HepG2 (cell line): Measurements from ENCODE around the gene PTPRN. TPM values are rescaled to one million over a fixed set of nuclear protein-coding genes. Genes with fewer than 3 reads are reported as not detected.

Experiments
- ATAC-seq: fragments of 200-7000 bp; cut with Tn5 transposase; 3 replicates; pipeline ENCODE4 v1.9.1; 2020; ENCODE audit warnings: mild to moderate bottlenecking, moderate library complexity
- BruUV-seq: library from RNA; stranded (reverse); fragments of 400-500 nt; replicated peaks from 2 replicates; lab custom pipeline; 2021; lab: Mats Ljungman, UMichigan
- CTCF ChIA-PET: fragments of 300-600 bp; formaldehyde crosslinking; extraction: SDS; loops from one replicate; lab custom pipeline; 2021; ENCODE audit warnings: low total read pairs, inconsistent platforms, low intra/inter-chr PET ratio; lab: Yijun Ruan, JAX
- POLR2A ChIA-PET: fragments of 350-600 bp; sonication (Branson Sonifier 250); formaldehyde crosslinking; loops from one replicate; lab custom pipeline; 2020; ENCODE audit warnings: antibody characterized with exemption, inconsistent platforms; lab: Yijun Ruan, JAX
- DNase-seq: peaks from one replicate; pipeline ENCODE4 v3.0.0-alpha.2; 2015; ENCODE audit warnings: low spot score
- FAIRE-seq: peaks from 3 replicates; lab custom pipeline; 2011; peaks lifted over from hg19 to GRCh38; lab: Jason Lieb, UNC
- H2AFZ ChIP-seq: one replicate; pipeline ENCODE4 v1.6.1; 2011; ENCODE audit warnings: low read length, inconsistent platforms
- H3K27ac ChIP-seq: fragments of 300-600 bp; 3 replicates; pipeline ENCODE4 v1.8.0; 2011; ENCODE audit warnings: mixed run types, mild to moderate bottlenecking, mixed read lengths, low read length, inconsistent platforms; ENCODE audit not compliant: insufficient read depth; ENCODE audit errors: extremely low read length
- H3K27me3 ChIP-seq, 2 experiments: fragments of 200-600 bp in 1 of 2; 2 replicates in 1 of 2; 3 replicates in 1 of 2; pipeline versions ENCODE4 v1.6.0 to v1.8.0; 2011; ENCODE audit warnings: low read length in 2 of 2, mild to moderate bottlenecking in 2 of 2, moderate library complexity in 2 of 2, inconsistent platforms in 1 of 2; ENCODE audit not compliant: insufficient read depth in 2 of 2, control insufficient read depth in 1 of 2
- H3K36me3 ChIP-seq, 2 experiments: fragments of 200-600 bp in 1 of 2; replicated peaks in 1 of 2; 2 replicates in 1 of 2; 3 replicates in 1 of 2; pipeline versions ENCODE4 v1.5.1 to v1.8.0; 2011; ENCODE audit warnings: low read length in 2 of 2, inconsistent platforms in 1 of 2; ENCODE audit not compliant: insufficient read depth in 2 of 2, control insufficient read depth in 1 of 2
- H3K4me1 ChIP-seq: 2 replicates; pipeline ENCODE4 v1.5.1; 2012; ENCODE audit warnings: low read length, inconsistent platforms; ENCODE audit not compliant: insufficient read depth
- H3K4me2 ChIP-seq: 2 replicates; pipeline ENCODE4 v1.6.0; 2011; ENCODE audit warnings: low read depth, low read length, inconsistent platforms
- H3K4me3 ChIP-seq, 3 experiments: fragments of 200-600 bp in 1 of 3; sonication (generic), shearing (Covaris generic) in 1 of 3; replicated peaks in 1 of 3; 2 replicates each; pipeline ENCODE4 v1.5.1; 2011 to 2016; ENCODE audit warnings: low read length in 3 of 3, inconsistent platforms in 2 of 3, low read depth in 2 of 3, mild to moderate bottlenecking in 2 of 3, control low read depth in 1 of 3, mixed read lengths in 1 of 3; ENCODE audit not compliant: insufficient read depth in 1 of 3
- H3K79me2 ChIP-seq: one replicate; pipeline ENCODE4 v1.6.1; 2011; ENCODE audit warnings: low read length, inconsistent platforms; ENCODE audit not compliant: insufficient read depth
- H3K9ac ChIP-seq: 2 replicates; pipeline ENCODE4 v1.6.0; 2011; ENCODE audit warnings: mild to moderate bottlenecking, low read depth, low read length, inconsistent platforms; ENCODE audit not compliant: insufficient read depth
- H3K9me3 ChIP-seq: 2 replicates; pipeline ENCODE4 v1.5.1; 2012; ENCODE audit warnings: mild to moderate bottlenecking, low read length
- H4K20me1 ChIP-seq: 2 replicates; pipeline ENCODE4 v1.6.0; 2011; ENCODE audit warnings: inconsistent platforms, mild to moderate bottlenecking, low read length, moderate library complexity; ENCODE audit not compliant: insufficient read depth
- HCFC1 ChIP-seq: fragments of 150-350 bp; IDR thresholded peaks from 2 replicates; pipeline ENCODE4 v1.6.1; 2014; ENCODE audit warnings: low read depth, low read length
- MAX ChIP-seq: IDR thresholded peaks from 2 replicates; pipeline ENCODE4 v1.6.1; 2012; ENCODE audit warnings: inconsistent platforms
- MED1 ChIP-seq: sonication (generic); formaldehyde crosslinking; IDR thresholded peaks from 2 replicates; pipeline ENCODE4 v1.4.0; 2020; ENCODE audit warnings: missing genetic modification reagents
- RBAK ChIP-seq: sonication (generic); formaldehyde crosslinking; IDR thresholded peaks from 2 replicates; pipeline ENCODE4 v1.5.1; 2020; ENCODE audit warnings: mild to moderate bottlenecking, missing genetic modification reagents
- SYNCRIP ChIP-seq: fragments of 200-400 bp; formaldehyde crosslinking; IDR thresholded peaks from 2 replicates; pipeline ENCODE4 v1.6.1; 2018; ENCODE audit warnings: mild to moderate bottlenecking, low read depth, low read length; ENCODE audit not compliant: insufficient read depth
- ZHX2 ChIP-seq, 2 experiments: sonication (generic) in 1 of 2; formaldehyde crosslinking in 1 of 2; IDR thresholded peaks; 2 replicates each; pipeline versions ENCODE4 v1.6.1 to v1.9.0; 2014 to 2022; ENCODE audit warnings: antibody characterized with exemption in 1 of 2, borderline replicate concordance in 1 of 2, inconsistent platforms in 1 of 2, low read depth in 1 of 2, missing genetic modification reagents in 1 of 2
- ZKSCAN8 ChIP-seq: IDR thresholded peaks from 2 replicates; pipeline ENCODE4 v1.6.1; 2016; ENCODE audit warnings: borderline replicate concordance, missing genetic modification reagents, missing compliant biosample characterization
- ZNF572 ChIP-seq: sonication (generic); formaldehyde crosslinking; IDR thresholded peaks from 2 replicates; pipeline ENCODE4 v1.5.1; 2020; ENCODE audit warnings: mild to moderate bottlenecking, missing genetic modification reagents
- ZNF589 ChIP-seq: sonication (generic); formaldehyde crosslinking; conservative IDR thresholded peaks from 2 replicates; pipeline ENCODE4 v1.8.0; 2022; ENCODE audit warnings: mild to moderate bottlenecking, moderate library complexity, missing genetic modification reagents
- ZNF607 ChIP-seq: sonication (generic); formaldehyde crosslinking; IDR thresholded peaks from 2 replicates; pipeline ENCODE4 v1.5.1; 2020; ENCODE audit warnings: missing genetic modification reagents, mild to moderate bottlenecking, borderline replicate concordance
- ZNF687 ChIP-seq: sonication (generic); formaldehyde crosslinking; IDR thresholded peaks from 2 replicates; pipeline ENCODE4 v1.5.1; 2020; ENCODE audit warnings: mild to moderate bottlenecking, missing genetic modification reagents, moderate library complexity
- WGBS: methylation state at CpG from one replicate; pipeline ENCODE4 v1.1.6; 2017; ENCODE audit warnings: low lambda C conversion rate; 5-methylcytosine and 5-hydroxymethylcytosine counted together
- in situ Hi-C: cut with HindIII; loops from 2 replicates; pipeline ENCODE4 v1.10.0; 2017; ENCODE audit warnings: low pct_unique_long_range_greater_than_20kb; ENCODE audit not compliant: extremely low pct_ligation_motif_present
- intact Hi-C: fragments of 100-400 bp; cut with micrococcal nuclease; formaldehyde crosslinking; loops from one replicate; pipeline ENCODE4 v1.10.0; 2022; ENCODE audit not compliant: unreplicated experiment
- polyA plus RNA-seq, 8 experiments: library from polyadenylated mRNA; depleted of rRNA in 3 of 8; stranded (reverse) in 7 of 8; unstranded in 1 of 8; fragments of >200 nt; fragmentation: Illumina TruSeq in 4 of 8; extraction: Trizol in 4 of 8; gene quantifications; 2 replicates each; pipeline versions ENCODE4 v1.2.1 to v1.2.3, GENCODE V29; 2011 to 2016; ENCODE audit warnings: low read depth in 4 of 8, missing spikeins in 1 of 8, mixed read lengths in 1 of 8; ENCODE audit not compliant: insufficient read depth in 1 of 8
- total RNA-seq, 5 experiments: library from RNA; depleted of rRNA; stranded (reverse); fragments of >200 nt; fragmentation: Illumina TruSeq; extraction: Trizol; gene quantifications; 2 replicates each; pipeline ENCODE4 v1.2.3, GENCODE V29; 2016; ENCODE audit warnings: low read depth in 1 of 5

PTPRN gene
- total and polyA plus RNA-seq, 2 of the 13 experiments (the other 11 are each of a cell fraction or from before 2014, with no cell fraction given) = 0.26 TPM; not detected in 1

- TF ChIP-seq RBAK (CRISPR knock-in tag) = no peak
- TF ChIP-seq ZHX2 (IDR thresholded peaks at IDR 0.05; ENCODE audit: low read depth) = no peak
- no peak for TF ChIP-seq ZHX2 (CRISPR knock-in tag; IDR thresholded peaks at IDR 0.05; ENCODE audit: borderline replicate concordance)
- TF ChIP-seq ZNF589 (CRISPR knock-in tag) = no peak
- no peak for TF ChIP-seq ZNF572 (CRISPR knock-in tag)
Observed at GRCh38 chr2:219251656-219252055, 57.5 kb downstream of the PTPRN start (continued).

GRCh38 chr2:219250049-219250781 is 59.0 kb downstream of the PTPRN start:
- H3K27ac ChIP-seq = peak overlapping the region; percentile 91
- H3K4me2 ChIP-seq = peak overlapping the region; percentile 94
- no peak for DNase-seq
- peaks cover 14% of the 10 kb centered on the region for H3K79me2 ChIP-seq
- CTCF ChIA-PET = no interaction called here
- no TSS peak for BruUV-seq
- H2AFZ ChIP-seq = no peak overlapping the region
- no peak for FAIRE-seq
- no peaks in the 10 kb centered on the region for H3K9me3 ChIP-seq
- H3K9ac ChIP-seq = peak overlapping the region; percentile 80
- no peaks in the 10 kb centered on the region for H4K20me1 ChIP-seq
- POLR2A ChIA-PET = interaction anchor here (0.9 to 5.7 kb wide), 22 partner anchors 8 to 468 kb away, joined by 3 to 73 read pairs (median 14); partner anchors contain the start of genes ABCB6, ANKZF1, ATG9A and CNPPD1
- in situ Hi-C loops = no loop called here
- H3K4me3 ChIP-seq = peak overlapping the region in 2 of 3 experiments; percentile 25 to 61; a peak in 4 of 6 replicates
- intact Hi-C loops = no loop called here
- WGBS = 74% methylated on average over 22 of the region's 22 CpGs
- H3K4me1 ChIP-seq = peaks cover 83% of the 10 kb centered on the region
- peaks cover 1 to 13% of the 10 kb centered on the region in 2 experiments; a peak in 4 of 5 replicates for H3K36me3 ChIP-seq
- H3K27me3 ChIP-seq = peaks cover 0 to 20% of the 10 kb centered on the region in 2 experiments; a peak in 3 of 5 replicates
- no peak for ATAC-seq
- TF ChIP-seq MAX = 0 out of 2 replicates have a peak, but pooled peaks have one; percentile 12
- no peak for TF ChIP-seq HCFC1
- TF ChIP-seq ZNF687 = peak; percentile 59
- no peak for TF ChIP-seq ZKSCAN8
- TF ChIP-seq ZNF607 (CRISPR knock-in tag) = no peak
- TF ChIP-seq SYNCRIP = no peak
- no peak; the same call in 1 of the 2 replicates for TF ChIP-seq MED1
